SK-N-MC (cell line): ENCODE measurements around the gene FILIP1L.

Experiments used
- DNase-seq: peaks from one replicate; pipeline ENCODE4 v3.0.0-alpha.2; 2011; ENCODE audit warnings: low read depth, low spot score
- H3K27ac ChIP-seq: fragments of 200-600 bp; sonication (generic); 2 replicates; pipeline ENCODE4 v1.5.1; 2016; ENCODE audit warnings: mixed run types
- H3K36me3 ChIP-seq: fragments of 200-600 bp; sonication (generic); 2 replicates; pipeline ENCODE4 v1.6.1; 2017; ENCODE audit warnings: antibody characterized with exemption, low read length, mixed read lengths; ENCODE audit not compliant: insufficient read depth
- H3K4me3 ChIP-seq: fragments of 200-600 bp; sonication (generic); 2 replicates; pipeline ENCODE4 v1.5.1; 2016
- H3K9ac ChIP-seq: fragments of 200-600 bp; sonication (generic); 2 replicates; pipeline ENCODE4 v1.8.0; 2017; ENCODE audit warnings: mixed run types, mixed read lengths; ENCODE audit not compliant: insufficient read length
- H3K9me3 ChIP-seq: fragments of 200-600 bp; sonication (generic); 2 replicates; pipeline ENCODE4 v1.6.1; 2017; ENCODE audit warnings: low read depth, mild to moderate bottlenecking, antibody characterized with exemption, low read length, moderate library complexity, mixed read lengths
- EZH2 ChIP-seq: fragments of 200-600 bp; sonication (generic); IDR thresholded peaks from one replicate; pipeline ENCODE4 v1.6.1; 2017; ENCODE audit warnings: antibody characterized with exemption
- FOXP2 ChIP-seq: optimal IDR thresholded peaks from 2 replicates; pipeline ENCODE3; 2011; ENCODE audit warnings: mild to moderate bottlenecking, moderate library complexity; ENCODE audit not compliant: insufficient read depth; ENCODE audit errors: extremely low read length, control extremely low read depth
- POLR2AphosphoS5 ChIP-seq: IDR thresholded peaks from 2 replicates; pipeline ENCODE4 v1.6.1; 2012; ENCODE audit warnings: mild to moderate bottlenecking, low read depth, low read length, borderline replicate concordance

FILIP1L gene

DNA sequence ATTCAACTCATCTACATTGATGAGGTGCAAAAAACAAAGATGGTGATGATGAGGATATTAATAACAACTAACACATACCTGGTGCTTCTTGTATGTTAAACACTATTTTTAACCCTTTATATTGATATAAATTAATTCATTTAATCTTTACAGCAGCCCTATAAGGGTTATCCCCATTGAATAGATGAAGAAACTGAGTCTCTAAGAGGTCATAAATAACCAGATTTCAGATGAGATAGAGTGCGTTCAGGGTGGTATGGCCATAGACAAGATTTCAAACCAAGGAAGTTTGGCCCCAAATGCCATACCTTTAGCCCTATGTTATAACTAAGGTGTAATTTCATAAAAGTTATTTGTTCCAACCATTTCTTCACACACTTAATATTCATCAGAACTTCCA is 214.1 kb downstream of the FILIP1L start:
- Histone ChIP-seq H3K9ac (no peak overlapping the region), H3K9me3 (no peaks in the 10 kb centered on the region), H3K27ac (no peak overlapping the region)

DNA sequence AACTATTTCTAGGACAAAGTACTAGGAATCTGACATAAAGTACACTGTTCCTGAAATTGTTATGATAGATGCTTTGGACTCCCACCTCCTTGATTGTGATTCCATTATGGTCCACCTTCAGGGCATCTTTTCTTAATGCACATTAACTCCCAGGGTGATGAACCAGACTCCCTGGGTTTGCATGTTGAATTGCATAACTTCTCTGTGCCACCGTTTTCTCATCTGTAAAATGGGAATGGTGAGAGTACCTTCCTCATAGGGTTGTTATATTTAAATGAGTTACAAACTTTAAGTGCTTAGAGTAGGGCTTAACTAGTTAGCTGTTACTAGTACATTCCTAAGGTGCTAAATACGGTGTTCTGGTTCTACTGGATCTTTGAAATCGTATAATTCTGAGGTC is 214.7 kb downstream of the FILIP1L start:
- Histone ChIP-seq H3K9ac (no peak overlapping the region), H3K36me3 (no peaks in the 10 kb centered on the region), H3K27ac (no peak overlapping the region), H3K9me3 (no peaks in the 10 kb centered on the region), H3K4me3 (no peak overlapping the region)
- TF ChIP-seq EZH2 = no peak
- TF ChIP-seq FOXP2 = no peak
- TF ChIP-seq POLR2AphosphoS5 = no peak
- DNase-seq = no peak

More for the DNA sequence above, 214.1 kb downstream of the FILIP1L start:
- no peak for DNase-seq
- H3K36me3 ChIP-seq = no peaks in the 10 kb centered on the region
- TF ChIP-seq FOXP2 (no peak), EZH2 (no peak), POLR2AphosphoS5 (no peak)
- no peak overlapping the region for H3K4me3 ChIP-seq

DNA sequence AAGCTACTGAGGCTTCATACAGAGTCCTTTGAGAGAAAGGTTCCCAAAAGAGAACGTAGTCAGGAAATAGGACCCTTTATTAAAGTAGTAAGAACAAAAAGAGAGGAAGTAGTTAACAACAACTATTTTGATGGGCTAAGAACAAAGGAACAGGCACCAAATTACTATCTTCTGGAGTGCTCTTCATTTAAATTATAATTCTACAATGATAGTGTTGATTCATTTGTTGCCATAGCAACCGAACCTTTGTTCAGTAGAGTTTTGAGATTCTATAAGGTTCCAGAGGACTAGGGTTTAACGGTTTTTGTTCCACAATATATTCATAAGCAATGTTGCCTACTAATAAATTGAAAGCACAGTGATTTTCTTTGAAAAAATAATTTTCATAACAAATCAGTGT is 217.8 kb downstream of the FILIP1L start:
- Histone ChIP-seq H3K27ac (peak overlapping the region; percentile 98), H3K9me3 (no peaks in the 10 kb centered on the region), H3K4me3 (peak overlapping the region; percentile 63), H3K36me3 (no peaks in the 10 kb centered on the region), H3K9ac (peak overlapping the region; percentile 37)
- TF ChIP-seq POLR2AphosphoS5 (no peak), FOXP2 (no peak), EZH2 (no peak)
- no peak for DNase-seq

DNA sequence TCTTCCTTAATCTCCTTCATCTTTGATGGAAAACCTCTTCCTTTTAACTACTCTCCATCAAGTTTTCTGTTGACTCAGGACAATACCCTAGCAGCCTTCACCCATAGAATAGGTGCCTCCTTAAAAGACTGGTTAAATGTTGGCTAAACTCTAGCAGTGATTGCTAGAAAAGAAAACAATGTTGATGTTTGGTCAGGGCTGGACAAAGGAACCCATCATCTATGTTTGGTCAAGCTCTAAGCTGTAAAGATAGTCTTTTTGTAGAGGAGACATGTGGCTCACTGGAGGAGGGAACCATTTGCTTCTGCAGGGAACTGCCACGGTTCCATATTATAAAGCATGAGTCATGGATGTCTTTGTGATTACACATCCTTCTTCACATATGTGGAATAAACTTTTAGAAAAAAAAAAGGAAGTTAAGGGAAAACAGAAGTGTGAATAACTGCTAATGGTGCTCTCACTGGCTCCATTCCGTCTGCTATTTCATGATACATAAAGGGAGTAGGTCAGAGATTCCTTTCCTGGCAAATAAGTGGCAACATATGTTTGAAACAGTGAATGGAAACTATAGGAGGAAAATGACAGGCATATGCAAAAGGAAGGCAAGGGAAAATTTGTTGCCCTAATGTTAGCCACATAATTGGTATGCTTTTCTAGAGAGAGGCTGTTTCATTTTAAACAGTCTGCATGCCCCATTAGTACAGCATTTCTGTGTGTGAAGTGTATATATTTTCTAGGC is 218.4 kb downstream of the FILIP1L start:
- peak; percentile 92 for TF ChIP-seq FOXP2
- TF ChIP-seq POLR2AphosphoS5 = no peak; the same call in 1 of the 2 replicates
- no peaks in the 10 kb centered on the region for H3K36me3 ChIP-seq
- peak overlapping the region; percentile 98 for H3K27ac ChIP-seq
- H3K4me3 ChIP-seq = peak overlapping the region; percentile 63
- no peaks in the 10 kb centered on the region for H3K9me3 ChIP-seq
- H3K9ac ChIP-seq = peak overlapping the region; percentile 37
- peak; percentile 89 for DNase-seq

DNA sequence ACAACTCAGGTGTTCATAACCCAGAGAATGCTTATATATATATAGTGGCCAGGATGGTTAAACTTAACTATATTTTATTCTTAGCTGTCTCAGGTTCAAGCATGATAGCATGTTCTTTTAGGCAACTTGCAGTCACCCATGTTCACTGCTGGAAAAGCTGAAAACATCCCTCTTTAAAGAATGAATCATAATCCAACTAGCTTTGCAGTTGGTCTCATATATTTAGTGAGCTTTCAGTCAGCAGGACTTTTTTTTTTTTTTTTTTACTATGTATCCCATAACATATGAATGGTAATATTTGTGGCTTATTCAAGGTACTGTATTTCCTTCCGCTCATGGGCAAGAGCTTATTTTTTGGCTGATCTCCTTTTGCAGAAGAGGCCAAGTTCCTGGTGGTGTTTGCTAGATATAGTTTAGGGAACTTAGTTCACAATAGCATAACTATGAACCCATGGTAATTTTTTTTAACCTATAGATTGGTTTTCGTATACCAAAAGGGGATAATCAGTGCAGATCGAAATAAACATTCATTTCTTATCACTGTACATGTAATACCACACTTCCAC is 219.1 kb downstream of the FILIP1L start:
- no peak for DNase-seq
- Histone ChIP-seq H3K9ac (peak overlapping the region; percentile 27), H3K27ac (peak overlapping the region; percentile 98), H3K9me3 (no peaks in the 10 kb centered on the region), H3K36me3 (no peaks in the 10 kb centered on the region), H3K4me3 (peak overlapping the region; percentile 63)
- TF ChIP-seq EZH2 (no peak), FOXP2 (no peak), POLR2AphosphoS5 (no peak)

DNA sequence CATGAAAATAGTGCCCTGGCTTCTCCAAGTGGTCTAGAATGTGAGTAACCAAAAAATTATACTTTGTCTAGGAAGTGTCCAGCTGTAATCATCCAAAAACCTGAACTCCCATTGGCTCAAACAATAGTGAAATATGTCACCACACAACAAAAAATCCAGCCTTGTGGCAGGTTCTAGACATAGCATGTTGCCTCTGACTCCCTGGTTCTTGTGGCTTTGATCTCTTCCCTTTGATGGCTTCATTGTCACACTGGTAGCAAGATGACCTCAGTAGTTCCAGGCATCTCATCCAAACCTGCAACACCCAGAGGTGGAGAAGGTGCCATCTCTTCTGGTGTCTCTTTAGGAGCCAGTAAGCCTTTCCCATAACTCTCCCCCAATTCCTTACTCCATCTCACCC is 222.0 kb downstream of the FILIP1L start:
- no peak overlapping the region for H3K9ac ChIP-seq
- TF ChIP-seq POLR2AphosphoS5 = no peak
- TF ChIP-seq FOXP2 = no peak
- TF ChIP-seq EZH2 = no peak
- DNase-seq = no peak

DNA sequence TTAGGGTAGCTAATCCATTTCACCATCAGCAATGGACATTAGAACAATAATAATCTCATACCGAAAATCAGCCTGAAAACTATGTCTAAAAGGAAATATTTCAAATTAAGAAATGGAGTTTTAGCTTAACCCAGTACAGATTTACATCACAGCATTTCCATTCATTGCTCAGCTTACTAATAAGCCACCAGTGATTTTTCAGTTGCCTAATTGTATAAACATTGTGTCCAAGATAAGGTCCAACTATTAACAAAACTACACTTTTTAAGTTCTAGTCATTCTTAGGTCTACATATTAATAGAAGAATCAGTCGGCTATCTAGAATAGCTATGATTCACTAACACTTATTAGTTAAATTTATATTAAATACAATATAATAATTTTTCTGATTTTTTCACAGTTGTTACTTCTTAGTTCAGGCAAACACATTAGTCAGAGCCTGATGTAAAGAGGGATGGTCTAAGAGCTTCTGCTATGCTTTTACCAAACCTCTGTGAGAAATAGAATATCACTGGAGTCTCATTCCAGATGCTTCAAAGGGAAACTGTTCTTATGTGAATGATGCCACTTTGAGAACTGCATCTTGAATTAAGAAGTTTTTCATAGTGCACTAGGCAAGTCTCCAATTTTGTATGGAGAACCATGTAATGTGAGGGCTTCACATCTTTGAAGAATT is 222.6 kb downstream of the FILIP1L start:
- no peaks in the 10 kb centered on the region for H3K9me3 ChIP-seq
- H3K9ac ChIP-seq = no peak overlapping the region
- no peaks in the 10 kb centered on the region for H3K36me3 ChIP-seq
- TF ChIP-seq FOXP2 (no peak), POLR2AphosphoS5 (no peak), EZH2 (no peak)
- DNase-seq = no peak
- H3K4me3 ChIP-seq = no peak overlapping the region
- H3K27ac ChIP-seq = no peak overlapping the region

More for the DNA sequence above, 222.0 kb downstream of the FILIP1L start:
- no peaks in the 10 kb centered on the region for H3K36me3 ChIP-seq
- no peaks in the 10 kb centered on the region for H3K9me3 ChIP-seq
- no peak overlapping the region for H3K27ac ChIP-seq
- H3K4me3 ChIP-seq = no peak overlapping the region

DNA sequence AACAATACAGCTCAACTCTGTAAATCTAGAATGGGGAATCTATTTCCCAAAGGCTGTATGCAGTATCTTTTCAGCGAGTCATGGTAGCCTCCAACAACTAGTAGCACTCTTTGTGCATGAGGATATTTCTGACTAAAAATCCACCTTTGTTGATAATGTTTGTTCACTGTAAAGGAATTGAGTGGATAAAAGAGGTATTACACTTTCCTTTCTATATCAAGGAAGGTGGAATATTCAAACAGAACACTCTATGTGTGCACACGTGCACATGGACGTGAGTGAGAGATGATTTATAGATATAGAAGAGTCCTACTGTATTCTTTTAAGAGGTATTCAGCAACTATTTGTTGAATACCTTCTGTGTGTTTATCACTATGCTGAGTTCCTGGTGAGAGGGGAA is 228.4 kb downstream of the FILIP1L start:
- Histone ChIP-seq H3K9ac (no peak overlapping the region), H3K9me3 (no peaks in the 10 kb centered on the region), H3K4me3 (no peak overlapping the region), H3K27ac (no peak overlapping the region), H3K36me3 (no peaks in the 10 kb centered on the region)
- no peak for TF ChIP-seq EZH2
- TF ChIP-seq FOXP2 = no peak
- no peak for TF ChIP-seq POLR2AphosphoS5
- DNase-seq = no peak

DNA sequence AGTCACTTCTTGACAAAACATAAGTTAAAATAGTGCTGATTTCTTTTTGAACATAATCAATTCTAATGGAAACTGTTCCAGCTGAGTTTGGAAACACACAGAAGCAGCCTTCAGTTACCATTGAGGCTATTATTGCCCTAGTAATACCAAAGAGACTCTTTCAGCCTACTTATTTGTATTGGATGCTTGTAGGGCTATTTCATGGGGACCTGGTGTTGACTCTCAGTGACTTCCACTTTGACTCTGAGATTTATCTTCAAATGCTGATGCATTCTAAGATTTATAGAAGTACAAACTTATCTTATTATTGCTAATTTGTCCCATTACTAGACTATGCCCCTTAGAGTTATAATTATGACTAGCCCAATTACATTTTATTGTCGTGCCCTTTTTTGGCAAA is 229.2 kb downstream of the FILIP1L start:
- TF ChIP-seq EZH2 (no peak), FOXP2 (no peak), POLR2AphosphoS5 (no peak)
- Histone ChIP-seq H3K9ac (no peak overlapping the region), H3K27ac (no peak overlapping the region), H3K9me3 (no peaks in the 10 kb centered on the region), H3K4me3 (no peak overlapping the region), H3K36me3 (no peaks in the 10 kb centered on the region)
- no peak for DNase-seq
